ENCODE results near the gene EHMT2. TPM values are rescaled to one million over a fixed set of nuclear protein-coding genes. Genes with fewer than 3 reads are reported as not detected.

Gene EHMT2
- total RNA-seq, 1 experiment from 2014 or later, result 117 TPM

DNA sequence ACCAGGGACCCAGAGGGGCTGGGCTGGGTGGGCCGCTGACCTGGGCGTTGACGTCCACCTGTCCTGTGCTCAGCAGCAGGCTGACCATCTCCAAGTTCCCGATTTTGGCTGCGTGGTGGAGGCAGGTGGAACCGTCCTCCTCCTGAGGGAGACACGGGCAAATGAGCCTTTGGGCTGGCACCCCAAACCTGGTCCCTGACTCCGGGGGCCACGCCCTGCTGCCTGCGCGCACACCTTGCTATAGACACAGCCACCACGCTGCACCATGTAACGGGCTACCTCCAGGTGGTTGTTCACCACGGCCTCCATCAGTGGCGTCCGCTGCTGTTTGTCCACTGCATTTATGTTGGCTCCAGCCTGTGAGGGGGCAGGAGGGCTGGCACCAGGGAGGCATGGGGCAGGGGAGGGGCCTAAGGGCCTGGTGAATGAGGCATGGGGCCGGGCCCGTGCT is 10.9 kb downstream of the EHMT2 start:
- intact Hi-C loops (cut with micrococcal nuclease; ENCODE audit: unreplicated experiment), result no loop called here
- ChIA-PET POLR2A (ENCODE audit: low non-redundant PET) (no interaction called here), CTCF (no interaction called here)
- TF ChIP-seq CTCF (conservative IDR thresholded peaks at IDR 0.05; ENCODE audit: low read depth, low read length) (no peak), EZH2 (IDR thresholded peaks at IDR 0.05; ENCODE audit: borderline replicate concordance, low read depth, low read length, poor library complexity, severe bottlenecking) (no peak)
- Histone ChIP-seq H3K27me3 (replicated peaks; ENCODE audit: insufficient read depth, low read depth, low read length, poor library complexity) (no peaks in the 10 kb centered on the region), H3K9me3 (ENCODE audit: low read depth, low read length, poor library complexity, severe bottlenecking) (no peaks in the 10 kb centered on the region), H3K4me1 (ENCODE audit: insufficient read depth, low read length, poor library complexity, severe bottlenecking) (no peaks in the 10 kb centered on the region), H3K27ac (ENCODE audit: low read depth, low read length, poor library complexity, severe bottlenecking) (no peak overlapping the region), H3K36me3 (ENCODE audit: insufficient read depth, low read length, poor library complexity, severe bottlenecking) (peaks cover 85% of the 10 kb centered on the region), H3K4me3 (ENCODE audit: low read depth, low read length, poor library complexity, severe bottlenecking) (no peak overlapping the region)
- DNase-seq (ENCODE audit: low spot score), result no peak
- BruUV-seq (replicated peaks), result no TSS peak

DNA sequence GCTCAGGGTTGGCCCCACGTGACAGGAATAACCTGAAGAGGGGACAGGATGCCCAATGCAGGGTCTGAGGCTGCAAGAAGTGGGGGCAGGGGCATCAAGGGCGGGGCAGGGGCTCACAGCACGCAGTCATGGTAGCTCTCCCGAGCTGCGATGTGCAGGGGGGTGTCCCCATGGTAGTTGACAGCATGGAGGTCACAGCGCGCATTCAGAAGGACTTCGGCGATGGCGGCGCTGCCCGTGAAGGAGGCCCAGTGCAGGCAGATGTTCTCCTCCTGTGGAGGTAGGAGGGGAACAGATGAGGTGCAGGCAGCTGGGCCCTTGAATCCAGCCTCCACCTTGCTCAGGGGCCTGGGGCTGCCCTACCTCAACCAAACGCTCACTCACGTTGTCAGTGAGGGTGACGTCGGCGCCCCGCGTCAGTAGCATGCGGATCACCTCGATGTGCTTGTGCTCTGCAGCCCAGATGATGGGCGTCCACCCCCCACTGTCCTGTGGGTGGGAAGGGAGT is 12.9 kb downstream of the EHMT2 start:
- intact Hi-C loops (cut with micrococcal nuclease; ENCODE audit: unreplicated experiment), result no loop called here
- Histone ChIP-seq H3K27ac (ENCODE audit: low read depth, low read length, poor library complexity, severe bottlenecking) (no peak overlapping the region), H3K27me3 (replicated peaks; ENCODE audit: insufficient read depth, low read depth, low read length, poor library complexity) (no peaks in the 10 kb centered on the region), H3K36me3 (ENCODE audit: insufficient read depth, low read length, poor library complexity, severe bottlenecking) (peaks cover 94% of the 10 kb centered on the region), H3K9me3 (ENCODE audit: low read depth, low read length, poor library complexity, severe bottlenecking) (no peaks in the 10 kb centered on the region), H3K4me1 (ENCODE audit: insufficient read depth, low read length, poor library complexity, severe bottlenecking) (no peaks in the 10 kb centered on the region), H3K4me3 (ENCODE audit: low read depth, low read length, poor library complexity, severe bottlenecking) (no peak overlapping the region)
- TF ChIP-seq EZH2 (IDR thresholded peaks at IDR 0.05; ENCODE audit: borderline replicate concordance, low read depth, low read length, poor library complexity, severe bottlenecking) (no peak), CTCF (conservative IDR thresholded peaks at IDR 0.05; ENCODE audit: low read depth, low read length) (no peak)
- ChIA-PET CTCF (no interaction called here), POLR2A (ENCODE audit: low non-redundant PET) (no interaction called here)
- no TSS peak for BruUV-seq (replicated peaks)
- DNase-seq (ENCODE audit: low spot score), result no peak

DNA sequence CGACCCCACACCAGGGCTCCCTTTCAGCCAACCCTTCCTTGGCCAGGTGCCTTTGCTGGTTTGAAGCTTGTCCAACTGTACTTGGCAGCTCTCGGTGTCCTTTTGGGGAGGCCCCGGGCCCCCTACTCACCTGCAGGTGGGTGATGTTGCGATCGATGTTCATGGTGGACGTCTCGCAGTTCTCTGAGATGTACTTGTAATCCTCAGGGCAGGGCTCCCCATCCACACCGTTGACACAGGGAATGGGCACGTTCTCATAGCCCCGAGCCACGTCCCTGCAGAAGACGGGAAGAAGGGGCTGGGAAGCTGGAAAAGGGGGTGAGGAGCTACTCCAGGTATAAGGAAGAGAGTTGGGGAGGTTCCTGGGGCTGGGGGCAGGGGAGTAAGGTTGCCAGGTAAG is 13.8 kb downstream of the EHMT2 start:
- intact Hi-C loops (cut with micrococcal nuclease; ENCODE audit: unreplicated experiment), result no loop called here
- no peak for TF ChIP-seq EZH2 (IDR thresholded peaks at IDR 0.05; ENCODE audit: borderline replicate concordance, low read depth, low read length, poor library complexity, severe bottlenecking)
- no peak for TF ChIP-seq CTCF (conservative IDR thresholded peaks at IDR 0.05; ENCODE audit: low read depth, low read length)
- Histone ChIP-seq H3K27me3 (replicated peaks; ENCODE audit: insufficient read depth, low read depth, low read length, poor library complexity) (no peaks in the 10 kb centered on the region), H3K4me1 (ENCODE audit: insufficient read depth, low read length, poor library complexity, severe bottlenecking) (no peaks in the 10 kb centered on the region), H3K4me3 (ENCODE audit: low read depth, low read length, poor library complexity, severe bottlenecking) (no peak overlapping the region), H3K36me3 (ENCODE audit: insufficient read depth, low read length, poor library complexity, severe bottlenecking) (peaks cover 86% of the 10 kb centered on the region), H3K27ac (ENCODE audit: low read depth, low read length, poor library complexity, severe bottlenecking) (no peak overlapping the region), H3K9me3 (ENCODE audit: low read depth, low read length, poor library complexity, severe bottlenecking) (no peaks in the 10 kb centered on the region)
- no peak for DNase-seq (ENCODE audit: low spot score)
- no TSS peak for BruUV-seq (replicated peaks)
- CTCF ChIA-PET, result no interaction called here
- POLR2A ChIA-PET (ENCODE audit: low non-redundant PET), result no interaction called here

All from A673 (cell line).